ENCODE data around the gene SPOCK3.

- TF ChIP-seq CTCF (conservative IDR thresholded peaks at IDR 0.05 in 1 of 2, IDR thresholded peaks at IDR 0.05 in 1 of 2; ENCODE audit: extremely low read depth in 1 of 2, insufficient read depth in 1 of 2, low read depth in 1 of 2, low read length in 2 of 2) (no peak), EZH2 (IDR thresholded peaks at IDR 0.05; ENCODE audit: borderline replicate concordance, low read length) (no peak)
These were observed 268.7 kb downstream of the SPOCK3 start for GRCh38 chr4:166965562-166965961.

Data from mammary epithelial cell (primary cell).